ENCODE data around the gene ECD. TPM values are rescaled to one million over a fixed set of nuclear protein-coding genes. Genes with fewer than 3 reads are reported as not detected.

Gene ECD
- 10 to 100 TPM; 37.3 to 46.9 (median 43.9) TPM for polyA plus RNA-seq (ENCODE audit: insufficient read length in 4 of 4)

GRCh38 chr10:73167783-73168464 is at the start of gene ECD, which contains the start of gene FAM149B1:
Gene ECD (minus strand): TSS chr10:73168008. CDS start chr10:73163937, 4,071 bp downstream.
Gene FAM149B1 (plus strand): TSS chr10:73168119. CDS start chr10:73168340, 221 bp downstream.
- peak; percentile 93 to 95 (median 94) for DNase-seq (ENCODE audit: low read depth in 4 of 4, low spot score in 3 of 4)

GRCh38 chr10:73215749-73216148 is 47.9 kb upstream of the ECD start:
- no peak for DNase-seq (ENCODE audit: low read depth in 4 of 4, low spot score in 3 of 4)

- no peak for DNase-seq (ENCODE audit: low read depth in 4 of 4, low spot score in 3 of 4)
Observed at GRCh38 chr10:73211106-73211811, 43.5 kb upstream of the ECD start.

- no peak for DNase-seq (ENCODE audit: low read depth in 4 of 4, low spot score in 3 of 4)
Observed at GRCh38 chr10:73210395-73211105, 42.7 kb upstream of the ECD start.

- DNase-seq (ENCODE audit: low read depth in 4 of 4, low spot score in 3 of 4) = no peak
Observed at GRCh38 chr10:73209705-73210104, 41.9 kb upstream of the ECD start.

GRCh38 chr10:73207883-73208282 is 40.1 kb upstream of the ECD start:
- DNase-seq (ENCODE audit: low read depth in 4 of 4, low spot score in 3 of 4) = no peak

- no peak for DNase-seq (ENCODE audit: low read depth in 4 of 4, low spot score in 3 of 4)
Observed at GRCh38 chr10:73206385-73206784, 38.6 kb upstream of the ECD start.

GRCh38 chr10:73205890-73206289 is 38.1 kb upstream of the ECD start:
- DNase-seq (ENCODE audit: low read depth in 4 of 4, low spot score in 3 of 4) = no peak

- DNase-seq (ENCODE audit: low read depth in 4 of 4, low spot score in 3 of 4) = no peak
Observed at GRCh38 chr10:73205081-73205480, 37.3 kb upstream of the ECD start.

GRCh38 chr10:73190188-73190587 is 22.4 kb upstream of the ECD start:
- no peak for DNase-seq (ENCODE audit: low read depth in 4 of 4, low spot score in 3 of 4)

- no peak for DNase-seq (ENCODE audit: low read depth in 4 of 4, low spot score in 3 of 4)
Observed at GRCh38 chr10:73186266-73186665, 18.5 kb upstream of the ECD start.

- DNase-seq (ENCODE audit: low read depth in 4 of 4, low spot score in 3 of 4) = no peak
Observed at GRCh38 chr10:73183667-73184281, 16.0 kb upstream of the ECD start.

GRCh38 chr10:73182568-73182967 is 14.8 kb upstream of the ECD start:
- no peak for DNase-seq (ENCODE audit: low read depth in 4 of 4, low spot score in 3 of 4)

GRCh38 chr10:73174148-73174925 is 6.5 kb upstream of the ECD start:
- DNase-seq (ENCODE audit: low read depth in 4 of 4, low spot score in 3 of 4) = no peak

GRCh38 chr10:73172867-73173266 is 5.1 kb upstream of the ECD start:
- no peak for DNase-seq (ENCODE audit: low read depth in 4 of 4, low spot score in 3 of 4)

- DNase-seq (ENCODE audit: low read depth in 4 of 4, low spot score in 3 of 4) = no peak
Observed at GRCh38 chr10:73169320-73169719, 1.5 kb upstream of the ECD start.

- peak in 1 of 4 donors; percentile 12 for DNase-seq (ENCODE audit: low read depth in 4 of 4, low spot score in 3 of 4)
Observed at GRCh38 chr10:73168465-73168803, 626 bp upstream of the ECD start.

GRCh38 chr10:73167458-73167782 is 388 bp downstream of the ECD start:
- DNase-seq (ENCODE audit: low read depth in 4 of 4, low spot score in 3 of 4) = peak in 1 of 4 donors; percentile 3

- DNase-seq (ENCODE audit: low read depth in 4 of 4, low spot score in 3 of 4) = no peak
Observed at GRCh38 chr10:73166972-73167371, 836 bp downstream of the ECD start.

- DNase-seq (ENCODE audit: low read depth in 4 of 4, low spot score in 3 of 4) = no peak
Observed at GRCh38 chr10:73163096-73163495, 4.7 kb downstream of the ECD start.

All from right renal pelvis (tissue), 4 donors.